Trophoblast cell (in vitro differentiated cells and primary cell): ENCODE data around the gene SLC30A3.
A peak's percentile ranks its signal among the peaks of the same experiment; 100 is the strongest.

Experiments used
- DNase-seq, 2 donors: peaks; one replicate each; pipeline ENCODE4 v3.0.0-alpha.2; 2016
- H2AFZ ChIP-seq: 2 replicates; pipeline ENCODE4 v1.6.1; 2013; ENCODE audit warnings: low read length, moderate library complexity, mild to moderate bottlenecking; ENCODE audit not compliant: insufficient read depth, poor library complexity
- H2AK5ac ChIP-seq: 2 replicates; pipeline ENCODE4 v1.6.1; 2013; ENCODE audit warnings: mild to moderate bottlenecking, low read length
- H2BK120ac ChIP-seq: 2 replicates; pipeline ENCODE4 v1.6.1; 2013; ENCODE audit warnings: low read length, mild to moderate bottlenecking, moderate library complexity; ENCODE audit not compliant: insufficient read depth, poor library complexity
- H2BK12ac ChIP-seq: 2 replicates; pipeline ENCODE4 v1.6.1; 2013; ENCODE audit warnings: mild to moderate bottlenecking, low read length, moderate library complexity
- H2BK5ac ChIP-seq: 2 replicates; pipeline ENCODE4 v1.6.1; 2013; ENCODE audit warnings: low read length, low read depth, moderate library complexity, mild to moderate bottlenecking; ENCODE audit not compliant: poor library complexity
- H3K14ac ChIP-seq: 2 replicates; pipeline ENCODE4 v1.6.1; 2013; ENCODE audit warnings: mild to moderate bottlenecking, low read length
- H3K18ac ChIP-seq: 2 replicates; pipeline ENCODE4 v1.6.1; 2013; ENCODE audit warnings: mild to moderate bottlenecking, low read length
- H3K23ac ChIP-seq: 2 replicates; pipeline ENCODE4 v1.6.1; 2013; ENCODE audit warnings: low read length
- H3K27ac ChIP-seq: 2 replicates; pipeline ENCODE4 v1.5.1; 2013; ENCODE audit warnings: low read depth, mild to moderate bottlenecking, inconsistent platforms, low read length, moderate library complexity
- H3K27me3 ChIP-seq: 2 replicates; pipeline ENCODE4 v1.6.1; 2013; ENCODE audit warnings: inconsistent platforms, mild to moderate bottlenecking, low read length, moderate library complexity; ENCODE audit not compliant: insufficient read depth
- H3K36me3 ChIP-seq, 2 experiments: 1 replicate in 1 of 2; 2 replicates in 1 of 2; pipeline ENCODE4 v1.6.1; 2013; ENCODE audit warnings: low read length in 2 of 2, mild to moderate bottlenecking in 2 of 2, moderate library complexity in 1 of 2; ENCODE audit not compliant: insufficient read depth in 2 of 2, control insufficient read depth in 1 of 2
- H3K4ac ChIP-seq: 2 replicates; pipeline ENCODE4 v1.6.1; 2013; ENCODE audit warnings: low read depth, mild to moderate bottlenecking, low read length, moderate library complexity
- H3K4me1 ChIP-seq, 2 experiments: 1 replicate in 1 of 2; 2 replicates in 1 of 2; pipeline ENCODE4 v1.6.1; 2013; ENCODE audit warnings: low read length in 2 of 2, mild to moderate bottlenecking in 2 of 2, moderate library complexity in 1 of 2; ENCODE audit not compliant: insufficient read depth in 2 of 2, control insufficient read depth in 1 of 2
- H3K4me2 ChIP-seq: 2 replicates; pipeline ENCODE4 v1.6.1; 2013; ENCODE audit warnings: inconsistent platforms, mild to moderate bottlenecking, low read length, moderate library complexity
- H3K4me3 ChIP-seq: 2 replicates; pipeline ENCODE4 v1.5.1; 2013; ENCODE audit warnings: mild to moderate bottlenecking, low read depth, low read length, inconsistent platforms
- H3K79me1 ChIP-seq: one replicate; pipeline ENCODE4 v1.6.1; 2013; ENCODE audit warnings: low read length
- H3K79me2 ChIP-seq: 2 replicates; pipeline ENCODE4 v1.6.1; 2013; ENCODE audit warnings: low read length, mild to moderate bottlenecking; ENCODE audit not compliant: control insufficient read depth, insufficient read depth, poor library complexity
- H3K9ac ChIP-seq: 2 replicates; pipeline ENCODE4 v1.6.1; 2013; ENCODE audit warnings: mild to moderate bottlenecking, low read length
- H3K9me3 ChIP-seq: 2 replicates; pipeline ENCODE4 v1.6.1; 2013; ENCODE audit warnings: low read depth, mild to moderate bottlenecking, control low read depth, inconsistent platforms, low read length; ENCODE audit not compliant: insufficient read depth
- H4K12ac ChIP-seq: 2 replicates; pipeline ENCODE4 v1.6.1; 2013; ENCODE audit warnings: low read depth, mild to moderate bottlenecking, low read length, moderate library complexity
- H4K8ac ChIP-seq: 2 replicates; pipeline ENCODE4 v1.6.1; 2013; ENCODE audit warnings: low read depth, mild to moderate bottlenecking, low read length, moderate library complexity
- H4K91ac ChIP-seq: one replicate; pipeline ENCODE4 v1.6.1; 2013; ENCODE audit warnings: low read depth, mild to moderate bottlenecking, low read length, moderate library complexity
- WGBS: extraction: QIAGEN DNeasy Blood & Tissue Kit; methylation state at CpG from one replicate; pipeline ENCODE4 v1.1.7; 2013; ENCODE audit warnings: missing lambda C conversion rate; ENCODE audit not compliant: insufficient read length, insufficient coverage; ENCODE audit errors: extremely low coverage; 5-methylcytosine and 5-hydroxymethylcytosine counted together

Gene SLC30A3

DNA sequence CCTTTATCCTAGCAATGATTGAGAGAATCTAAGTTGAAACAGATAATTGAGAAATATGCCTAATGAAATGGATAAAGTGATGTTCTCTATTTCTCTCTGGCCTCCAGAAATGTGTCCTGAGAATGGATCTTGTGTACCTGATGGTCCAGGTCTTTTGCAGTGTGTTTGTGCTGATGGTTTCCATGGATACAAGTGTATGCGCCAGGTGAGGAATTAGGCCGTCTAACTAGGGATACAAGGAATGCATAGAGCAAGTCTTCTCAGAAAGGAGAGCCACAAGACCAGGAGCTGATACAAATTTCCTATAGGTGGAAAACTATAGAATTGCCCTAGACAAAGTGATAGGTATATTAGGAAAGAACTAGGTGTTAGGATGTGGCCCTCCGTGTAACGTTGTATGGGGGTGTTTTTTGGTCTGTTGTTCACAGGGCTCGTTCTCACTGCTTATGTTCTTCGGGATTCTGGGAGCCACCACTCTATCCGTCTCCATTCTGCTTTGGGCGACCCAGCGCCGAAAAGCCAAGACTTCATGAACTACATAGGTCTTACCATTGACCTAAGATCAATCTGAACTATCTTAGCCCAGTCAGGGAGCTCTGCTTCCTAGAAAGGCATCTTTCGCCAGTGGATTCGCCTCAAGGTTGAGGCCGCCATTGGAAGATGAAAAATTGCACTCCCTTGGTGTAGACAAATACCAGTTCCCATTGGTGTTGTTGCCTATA, 46.3 kb downstream of the SLC30A3 start:
- Histone ChIP-seq H3K18ac (no peak overlapping the region), H2AK5ac (no peak overlapping the region), H3K4ac (peak overlapping the region; percentile 46), H3K9me3 (no peaks in the 10 kb centered on the region), H3K4me3 (no peak overlapping the region), H3K23ac (no peak overlapping the region), H2BK12ac (no peak overlapping the region), H2BK5ac (no peak overlapping the region), H3K27me3 (no peaks in the 10 kb centered on the region), H2BK120ac (peak overlapping the region; percentile 45), H4K91ac (peak overlapping the region; percentile 36), H3K4me2 (peak overlapping the region; percentile 69), H3K79me2 (peaks cover 11% of the 10 kb centered on the region), H3K4me1 (peaks cover 6 to 10% of the 10 kb centered on the region in 2 experiments), H2AFZ (peak overlapping the region; percentile 75), H3K27ac (peak overlapping the region; percentile 4), H4K8ac (peak overlapping the region; percentile 59), H4K12ac (peak overlapping the region; percentile 88), H3K36me3 (peaks cover 8 to 17% of the 10 kb centered on the region in 2 experiments), H3K79me1 (peaks cover 15% of the 10 kb centered on the region), H3K9ac (no peak overlapping the region), H3K14ac (peak overlapping the region; percentile 20)
- peak in 1 of 2 donors; percentile 57 for DNase-seq
- no CpG with 5 or more reads among the region's 13 CpGs for WGBS

DNA sequence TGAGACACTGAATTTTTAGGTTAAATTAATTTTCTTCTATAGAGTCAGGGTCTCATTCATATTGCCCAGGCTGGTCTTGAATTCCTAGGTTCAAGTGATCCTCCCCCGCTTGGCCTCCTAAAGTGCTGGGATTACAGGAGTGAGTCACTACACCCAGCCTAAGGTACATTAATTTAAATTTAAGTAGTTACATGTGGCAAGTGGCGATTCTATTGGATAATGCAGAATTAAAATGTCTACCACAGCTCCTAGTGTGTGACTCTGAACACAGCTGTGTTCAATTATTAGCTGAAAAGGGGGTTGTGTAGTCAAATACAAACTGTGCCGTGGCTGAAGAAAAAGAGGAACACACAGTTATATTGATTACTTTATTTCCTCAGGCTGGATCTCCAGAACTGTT, 47.9 kb downstream of the SLC30A3 start:
- Histone ChIP-seq H3K4me1 (peaks cover 6 to 10% of the 10 kb centered on the region in 2 experiments), H2AFZ (no peak overlapping the region), H3K23ac (no peak overlapping the region), H3K4ac (no peak overlapping the region), H2BK12ac (no peak overlapping the region), H3K36me3 (peaks cover 2 to 8% of the 10 kb centered on the region in 2 experiments), H3K4me3 (no peak overlapping the region), H4K12ac (no peak overlapping the region), H3K79me1 (peaks cover 24% of the 10 kb centered on the region), H3K9me3 (no peaks in the 10 kb centered on the region), H3K14ac (no peak overlapping the region), H3K27me3 (no peaks in the 10 kb centered on the region), H3K9ac (no peak overlapping the region), H3K79me2 (peaks cover 16% of the 10 kb centered on the region), H4K91ac (no peak overlapping the region), H4K8ac (no peak overlapping the region), H2BK120ac (no peak overlapping the region), H2AK5ac (no peak overlapping the region), H3K27ac (no peak overlapping the region), H3K18ac (no peak overlapping the region), H3K4me2 (no peak overlapping the region), H2BK5ac (no peak overlapping the region)
- WGBS = no CpG with 5 or more reads among the region's 3 CpGs
- no peak for DNase-seq

DNA sequence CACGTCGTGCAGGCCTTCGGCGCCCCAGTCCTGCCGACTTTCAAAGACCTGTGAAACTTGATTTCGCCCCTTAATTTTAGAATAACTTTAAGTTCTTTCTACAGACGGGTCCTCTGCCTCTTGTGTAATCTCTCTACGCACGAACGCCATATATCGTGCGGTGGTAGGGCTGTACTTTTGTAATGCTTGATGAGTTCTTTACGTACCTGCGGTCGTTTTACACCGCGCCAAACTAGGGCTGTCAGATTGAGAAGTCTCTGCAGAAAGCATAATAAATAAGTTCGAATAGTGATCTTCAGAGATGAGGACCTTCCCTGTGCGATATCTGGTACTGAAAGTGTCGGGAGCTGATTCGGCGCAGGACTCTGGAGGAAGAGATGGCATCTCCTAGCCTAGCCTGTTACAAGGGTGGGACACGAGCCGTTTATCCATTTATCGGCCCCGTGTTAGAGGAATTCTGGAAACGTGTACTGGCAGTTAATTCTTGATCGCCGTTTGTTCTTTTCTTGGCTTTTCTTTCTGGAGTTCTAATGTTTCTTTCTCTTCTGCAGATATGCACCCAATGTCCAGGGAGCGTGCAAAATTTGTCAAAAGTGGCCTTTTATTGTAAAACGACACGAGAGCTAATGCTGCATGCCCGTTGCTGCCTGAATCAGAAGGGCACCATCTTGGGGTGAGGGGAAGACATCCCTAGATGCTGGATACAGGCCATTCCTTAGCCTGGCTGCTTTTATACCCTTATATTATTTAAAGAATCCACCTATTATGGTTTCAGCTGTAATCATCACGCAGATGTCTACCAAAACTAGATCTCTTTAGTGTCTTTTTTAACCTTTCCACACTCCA, 50.0 kb downstream of the SLC30A3 start:
- no peaks in the 10 kb centered on the region for H3K27me3 ChIP-seq
- H2BK5ac ChIP-seq = peak overlapping the region; percentile 92
- peak overlapping the region; percentile 97 for H3K18ac ChIP-seq
- H3K9ac ChIP-seq = peak overlapping the region; percentile 99
- H3K4me2 ChIP-seq = peak overlapping the region; percentile 64
- H4K8ac ChIP-seq = peak overlapping the region; percentile 99
- peak overlapping the region; percentile 93 for H3K4me3 ChIP-seq
- H3K27ac ChIP-seq = peak overlapping the region; percentile 96
- H3K23ac ChIP-seq = no peak overlapping the region
- H3K79me2 ChIP-seq = peaks cover 20% of the 10 kb centered on the region
- H2BK12ac ChIP-seq = no peak overlapping the region
- H2BK120ac ChIP-seq = peak overlapping the region; percentile 93
- peak overlapping the region; percentile 96 for H3K14ac ChIP-seq
- H3K4me1 ChIP-seq = peaks cover 18 to 23% of the 10 kb centered on the region in 2 experiments
- H3K9me3 ChIP-seq = no peaks in the 10 kb centered on the region
- H3K36me3 ChIP-seq = peaks cover 6 to 9% of the 10 kb centered on the region in 2 experiments
- peak overlapping the region; percentile 99 for H4K12ac ChIP-seq
- peak overlapping the region; percentile 90 for H2AFZ ChIP-seq
- H2AK5ac ChIP-seq = no peak overlapping the region
- peak overlapping the region; percentile 90 for H4K91ac ChIP-seq
- no CpG with 5 or more reads among the region's 34 CpGs for WGBS
- H3K4ac ChIP-seq = peak overlapping the region; percentile 68
- peaks cover 36% of the 10 kb centered on the region for H3K79me1 ChIP-seq
- peak; percentile 29 to 64 for DNase-seq

DNA sequence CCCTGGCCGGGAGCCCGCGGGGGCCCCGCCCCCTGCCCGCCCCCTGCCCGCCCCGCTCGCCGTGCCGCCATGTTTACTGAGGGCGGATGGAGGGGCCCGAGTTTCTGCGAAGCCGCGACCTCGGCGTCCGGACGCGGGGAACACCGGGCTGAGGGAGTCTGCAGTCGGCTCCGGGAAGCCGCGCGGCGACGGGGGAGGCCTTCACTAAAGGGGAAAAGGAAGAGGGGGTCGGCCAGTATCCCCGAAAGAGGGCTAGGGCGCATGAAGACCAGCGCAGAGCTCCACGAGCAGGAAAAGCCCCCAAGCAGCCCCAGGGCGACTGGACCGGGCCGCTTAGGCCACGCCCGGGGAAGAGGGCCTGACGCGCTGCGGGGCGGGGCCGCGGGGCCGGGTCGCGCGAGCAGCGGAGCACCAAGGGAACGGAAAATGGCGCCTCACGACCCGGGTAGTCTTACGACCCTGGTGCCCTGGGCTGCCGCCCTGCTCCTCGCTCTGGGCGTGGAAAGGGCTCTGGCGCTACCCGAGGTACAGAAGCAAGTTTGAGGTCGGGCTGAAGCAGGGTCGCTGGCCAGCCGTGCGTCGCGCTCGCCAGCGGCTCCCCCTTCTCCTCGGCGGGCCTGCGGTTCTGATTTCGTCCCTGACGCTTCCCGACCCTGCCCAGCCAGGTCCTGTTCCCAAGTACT, 50.8 kb downstream of the SLC30A3 start, which contains the start of the genes ATRAID and SLC5A6:
ATRAID (plus strand) TSS at position 99 of the 683 bp plus-strand sequence; CDS start at position 427, 328 bp downstream.
SLC5A6 (minus strand) TSS at position 326 of the 683 bp plus-strand sequence. CDS start 4,618 bp downstream, outside the sequence.
- H3K23ac ChIP-seq = no peak within 1 kb of the TSS
- H4K8ac ChIP-seq = peak within 1 kb of the TSS; percentile 99
- peak within 1 kb of the TSS; percentile 98 for H2BK120ac ChIP-seq
- peaks cover 15% of the 10 kb centered on the region for H3K79me2 ChIP-seq
- H4K91ac ChIP-seq = peak within 1 kb of the TSS; percentile 90
- DNase-seq = peak; percentile 93 to 96
- H2BK5ac ChIP-seq = peak within 1 kb of the TSS; percentile 97
- peak within 1 kb of the TSS; percentile 97 for H3K18ac ChIP-seq
- H3K27me3 ChIP-seq = no peaks in the 10 kb centered on the region
- H3K14ac ChIP-seq = peak within 1 kb of the TSS; percentile 96
- H3K4me3 ChIP-seq = peak within 1 kb of the TSS; percentile 93
- H3K79me1 ChIP-seq = peaks cover 31% of the 10 kb centered on the region
- peak within 1 kb of the TSS; percentile 84 for H3K4me2 ChIP-seq
- H3K27ac ChIP-seq = peak within 1 kb of the TSS; percentile 96
- WGBS = no CpG with 5 or more reads among the region's 73 CpGs
- peak within 1 kb of the TSS; percentile 87 for H3K4ac ChIP-seq
- peak within 1 kb of the TSS; percentile 99 for H4K12ac ChIP-seq
- H2AK5ac ChIP-seq = peak within 1 kb of the TSS; percentile 73
- H3K9ac ChIP-seq = peak within 1 kb of the TSS; percentile 99
- no peaks in the 10 kb centered on the region for H3K9me3 ChIP-seq
- H2BK12ac ChIP-seq = no peak within 1 kb of the TSS
- peaks cover 18 to 31% of the 10 kb centered on the region in 2 experiments for H3K4me1 ChIP-seq
- H2AFZ ChIP-seq = peak within 1 kb of the TSS; percentile 90
- H3K36me3 ChIP-seq = peaks cover 12 to 16% of the 10 kb centered on the region in 2 experiments
